Islet of Langerhans (tissue), 1 donor: Measurements from ENCODE around the gene CSMD2.

Experiments
- FAIRE-seq: peaks from one replicate; lab custom pipeline; 2011; peaks lifted over from hg19 to GRCh38; lab: Jason Lieb, UNC

Gene CSMD2

DNA sequence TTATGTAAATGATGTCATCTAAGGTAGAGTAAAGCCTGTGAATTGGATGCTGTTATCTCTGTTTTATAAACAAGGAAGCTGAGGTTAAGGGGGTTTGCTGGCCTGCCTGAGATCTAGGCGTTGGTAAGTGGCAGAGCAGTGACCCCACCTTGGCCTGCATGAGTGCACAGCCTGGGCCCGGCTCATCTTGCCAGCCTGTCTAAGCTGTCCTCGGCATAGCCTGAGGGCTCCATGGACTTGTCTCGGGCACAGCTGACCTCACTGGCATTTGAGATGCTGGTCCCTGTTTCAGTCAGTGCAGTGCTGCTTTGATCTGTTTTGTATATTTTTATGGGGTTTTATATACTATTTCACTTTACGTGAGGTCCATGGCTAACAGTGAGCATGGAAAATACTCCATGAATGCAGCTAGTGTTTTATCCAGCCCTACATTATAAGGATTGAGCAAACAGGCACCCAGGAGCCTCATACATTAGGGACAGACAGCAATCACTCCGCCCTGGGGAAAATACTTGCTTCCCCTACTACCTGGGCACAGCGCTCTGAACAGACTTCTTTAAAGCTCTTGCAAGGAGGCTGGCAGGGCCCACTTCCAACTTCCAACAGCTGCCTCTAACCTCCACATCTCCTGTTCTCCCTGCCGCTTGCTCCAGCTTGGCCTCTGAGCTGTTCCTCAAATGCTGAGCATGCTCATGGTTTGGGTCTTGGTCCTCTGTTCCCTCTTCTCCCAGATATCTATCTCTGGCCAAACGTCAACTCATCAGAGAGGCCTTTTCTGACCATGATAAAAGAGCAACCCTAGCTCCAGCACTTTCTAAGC is 451.8 kb downstream of the CSMD2 start:
- FAIRE-seq, result no peak

DNA sequence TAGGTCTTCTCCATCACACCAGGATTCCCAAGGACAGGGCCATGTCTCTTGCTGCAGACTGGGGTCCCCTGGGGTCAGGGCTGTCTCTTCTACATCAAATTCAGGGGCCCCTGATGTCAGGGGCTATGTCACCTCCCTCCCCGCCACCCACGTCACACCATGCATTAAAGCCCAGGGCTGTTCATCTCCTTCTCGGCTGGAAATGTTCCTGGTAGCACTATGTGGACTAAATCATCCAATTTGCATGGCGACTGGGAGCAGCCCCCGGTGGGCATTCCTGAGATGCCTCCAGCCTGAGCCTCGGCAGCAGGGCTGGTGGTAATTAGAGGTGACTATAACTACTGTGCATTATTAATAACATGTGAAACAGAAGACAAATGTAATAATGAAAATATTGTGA is 452.8 kb downstream of the CSMD2 start:
- no peak for FAIRE-seq

- no peak for FAIRE-seq
Measured at GRCh38 chr1:33711511-33711910, 453.5 kb downstream of the CSMD2 start.

DNA sequence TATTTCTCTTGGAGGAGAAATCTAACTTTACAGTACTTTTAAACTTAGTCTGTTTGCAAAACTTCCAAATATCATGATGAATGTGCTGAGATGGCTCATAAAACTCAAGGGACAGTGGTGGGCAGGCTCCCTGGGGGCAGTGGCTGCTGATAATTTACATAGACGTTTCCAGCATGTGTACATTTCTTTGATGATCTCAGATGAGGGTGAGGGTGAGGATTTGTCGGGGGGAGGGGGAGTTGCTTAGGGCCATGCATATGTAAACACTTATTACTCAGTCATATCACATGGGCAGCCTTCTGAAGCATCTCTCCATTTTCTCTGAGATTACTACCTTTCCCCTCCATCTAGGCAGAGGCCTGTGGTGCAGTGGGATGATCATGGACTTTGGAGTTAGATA is 454.1 kb downstream of the CSMD2 start:
- FAIRE-seq, result no peak

DNA sequence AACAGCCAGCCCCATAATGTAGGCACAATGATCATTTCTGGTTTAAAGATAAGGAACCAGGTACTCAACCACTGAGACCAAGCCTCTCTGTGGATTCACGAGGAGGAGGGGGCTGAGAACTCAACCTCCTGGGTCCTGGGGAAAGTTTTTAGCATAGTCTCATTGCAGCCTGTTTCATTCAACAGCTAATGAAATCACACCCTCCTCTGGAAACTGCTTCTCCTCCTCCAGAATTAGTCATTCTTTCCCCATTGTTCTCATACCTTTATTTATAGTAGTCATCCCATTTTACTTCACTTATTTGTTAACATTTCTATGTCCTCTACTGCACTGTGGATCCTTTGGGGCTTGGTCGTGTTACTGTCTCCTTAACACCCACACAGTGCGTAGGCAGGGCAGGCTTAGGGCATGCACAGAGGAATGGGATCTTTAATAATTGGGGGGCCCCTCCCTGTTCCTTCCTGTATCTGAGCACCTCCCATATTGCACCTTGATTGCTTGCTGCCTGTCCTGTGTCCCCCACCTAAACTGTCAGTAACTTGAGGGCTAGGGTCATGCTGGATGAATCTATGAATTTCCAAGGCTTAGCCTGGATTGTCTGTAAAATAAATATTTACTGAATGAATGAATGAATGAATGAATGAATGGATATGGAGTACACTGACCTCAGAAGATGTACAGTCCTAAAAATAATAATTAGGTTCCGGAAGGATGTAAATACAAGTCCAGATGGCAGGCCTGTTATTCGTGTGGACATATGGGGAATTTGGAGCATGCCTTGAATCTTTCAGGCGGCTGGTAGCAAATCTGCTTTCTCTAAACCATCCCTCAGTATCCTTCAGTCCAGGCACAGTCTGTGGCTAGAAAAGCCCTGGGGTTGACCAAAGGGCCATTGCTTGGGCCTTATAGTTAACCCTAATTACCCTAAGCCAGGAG is 455.0 kb downstream of the CSMD2 start:
- FAIRE-seq, result no peak

- FAIRE-seq, result no peak
Measured at GRCh38 chr1:33709174-33709782, 455.8 kb downstream of the CSMD2 start.

DNA sequence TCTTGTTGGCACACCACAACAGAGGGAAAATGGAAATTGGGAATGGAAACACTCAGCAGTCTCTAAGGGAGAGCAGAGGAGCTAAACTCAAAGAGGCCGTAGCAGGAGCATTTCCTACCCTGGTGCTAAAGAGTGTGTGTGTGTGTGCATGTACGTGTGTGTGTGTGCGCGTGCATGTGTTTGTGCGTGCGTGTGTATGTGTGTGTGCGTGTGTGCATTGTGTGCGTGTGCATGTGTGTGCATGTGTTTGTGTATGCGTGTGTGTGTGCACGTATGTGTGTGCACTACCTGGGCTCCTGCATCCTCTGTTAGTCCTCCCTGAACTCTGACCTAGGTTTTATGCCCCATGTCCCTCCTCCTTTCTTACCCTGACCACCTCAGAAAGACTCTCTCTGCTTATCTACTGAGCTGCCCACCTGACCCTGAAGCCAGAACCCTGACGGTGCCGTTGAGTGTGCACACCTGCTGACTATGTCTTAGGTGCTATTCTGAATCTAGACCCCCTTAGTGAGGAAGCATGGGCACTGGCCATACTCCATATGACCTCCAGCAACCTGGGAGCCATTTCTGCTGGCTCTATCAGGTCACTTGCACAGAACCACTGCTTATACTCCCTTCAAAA is 458.3 kb downstream of the CSMD2 start:
- no peak for FAIRE-seq

- no peak for FAIRE-seq
Measured at GRCh38 chr1:33703464-33703863, 461.6 kb downstream of the CSMD2 start.

DNA sequence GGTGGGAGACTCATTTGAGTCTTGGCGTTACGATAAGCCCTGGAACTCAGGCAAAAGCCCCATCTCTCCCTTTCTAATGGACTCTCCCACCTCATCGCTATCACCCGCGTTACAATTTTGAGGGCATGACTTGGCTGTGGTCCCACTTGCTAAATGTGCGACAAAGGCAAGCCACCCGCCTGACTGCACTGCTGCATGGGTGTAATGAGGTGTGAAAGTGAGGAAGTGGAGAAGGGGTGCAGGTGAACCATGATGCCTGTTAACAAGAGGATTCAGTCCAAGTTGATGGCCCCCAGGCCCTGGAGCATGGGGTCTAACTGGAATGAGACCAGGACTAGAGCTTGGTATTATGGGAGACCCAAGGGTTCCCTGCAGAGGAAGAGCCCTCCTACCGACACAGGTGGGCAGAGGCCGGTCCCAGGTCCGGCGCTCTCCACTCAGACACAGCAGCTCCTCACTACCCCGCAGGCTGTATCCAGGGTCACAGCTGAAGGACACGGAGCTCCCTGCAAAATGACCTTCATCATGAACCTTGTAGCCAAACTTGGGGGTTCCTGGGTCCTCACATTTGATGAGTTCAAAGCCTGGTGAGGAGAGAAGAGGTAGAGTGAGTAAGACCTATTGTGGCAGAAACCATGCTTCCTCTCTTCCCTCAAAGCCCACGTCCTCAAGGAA is 466.5 kb downstream of the CSMD2 start:
- no peak for FAIRE-seq

DNA sequence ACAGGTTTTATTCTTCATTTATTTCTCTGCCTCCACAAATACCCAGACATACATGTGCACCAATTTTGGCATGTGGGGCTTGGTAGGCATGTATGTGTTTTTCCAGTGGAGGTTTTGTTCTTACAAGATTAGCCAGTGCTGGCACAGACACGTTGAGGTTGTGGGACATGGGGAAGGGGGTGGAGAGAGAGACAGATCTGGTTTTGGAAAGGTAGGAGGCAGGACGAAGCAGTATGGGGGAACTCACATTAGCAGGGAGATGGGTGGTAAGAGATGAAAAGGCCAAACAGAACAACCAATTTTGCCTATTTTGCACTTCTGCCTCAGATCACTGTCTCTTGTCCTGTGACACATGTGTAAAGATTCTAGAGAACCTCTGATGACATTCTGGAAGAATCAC is 467.2 kb downstream of the CSMD2 start:
- no peak for FAIRE-seq

- no peak for FAIRE-seq
Measured at GRCh38 chr1:33696962-33697361, 468.1 kb downstream of the CSMD2 start.

DNA sequence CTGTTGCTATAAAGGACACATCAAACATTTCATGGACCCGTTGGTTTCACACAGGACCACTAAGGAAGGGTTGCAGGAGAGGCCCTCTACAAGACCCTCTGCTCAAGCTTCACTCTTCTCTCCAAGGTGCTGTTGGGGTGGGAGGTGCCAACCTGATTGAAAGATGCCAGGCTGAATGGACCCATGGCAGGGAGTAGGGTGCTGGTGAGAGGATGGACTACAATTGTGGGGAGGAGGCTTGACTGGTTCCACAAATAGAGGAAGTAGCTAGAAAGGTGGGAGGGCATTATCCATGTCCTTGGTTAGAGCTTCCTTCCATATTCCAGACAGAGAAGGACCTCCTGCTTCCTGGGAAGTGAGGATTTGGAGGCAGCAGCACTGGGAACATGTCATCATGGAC is 468.7 kb downstream of the CSMD2 start:
- FAIRE-seq, result no peak

GRCh38 chr1:33692206-33693188 is 472.5 kb downstream of the CSMD2 start:
- no peak for FAIRE-seq

DNA sequence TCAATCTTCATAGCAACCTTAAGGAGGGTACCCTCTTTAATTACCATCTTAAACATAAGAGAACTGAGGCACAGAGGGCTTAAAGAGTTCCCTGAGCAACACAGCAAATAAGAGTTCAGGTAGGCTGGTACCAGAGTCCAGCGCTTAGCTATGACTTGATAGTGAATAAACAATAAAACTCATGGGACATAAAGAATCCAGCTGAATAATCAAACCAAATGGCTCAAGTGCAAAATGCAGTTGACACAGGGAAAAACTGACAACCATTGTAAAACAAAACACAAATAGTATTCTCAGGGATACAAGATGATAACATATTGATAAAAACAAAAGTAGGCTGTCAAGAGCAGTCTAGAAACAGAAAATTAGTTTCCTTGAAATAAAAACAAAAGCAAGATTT is 478.0 kb downstream of the CSMD2 start:
- no peak for FAIRE-seq

DNA sequence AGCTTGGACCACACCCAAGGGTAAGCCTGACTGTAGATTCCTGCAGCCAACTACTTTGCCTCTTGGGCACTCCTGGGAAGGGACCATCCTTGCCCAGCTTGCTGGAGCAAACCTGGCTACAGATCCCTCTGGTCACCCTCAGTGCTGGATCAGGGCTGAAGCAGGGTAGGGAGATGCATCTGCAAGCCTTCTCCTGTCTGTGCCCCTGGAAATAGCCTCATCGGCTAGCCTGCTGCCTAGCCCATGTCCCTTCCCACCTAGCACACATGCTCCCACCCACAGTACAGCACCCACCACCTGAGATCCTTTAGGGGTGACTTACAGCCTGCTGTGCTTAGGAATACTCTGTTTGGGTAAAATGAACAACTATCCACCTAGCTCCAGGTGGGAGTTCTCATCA is 478.5 kb downstream of the CSMD2 start:
- FAIRE-seq, result no peak

DNA sequence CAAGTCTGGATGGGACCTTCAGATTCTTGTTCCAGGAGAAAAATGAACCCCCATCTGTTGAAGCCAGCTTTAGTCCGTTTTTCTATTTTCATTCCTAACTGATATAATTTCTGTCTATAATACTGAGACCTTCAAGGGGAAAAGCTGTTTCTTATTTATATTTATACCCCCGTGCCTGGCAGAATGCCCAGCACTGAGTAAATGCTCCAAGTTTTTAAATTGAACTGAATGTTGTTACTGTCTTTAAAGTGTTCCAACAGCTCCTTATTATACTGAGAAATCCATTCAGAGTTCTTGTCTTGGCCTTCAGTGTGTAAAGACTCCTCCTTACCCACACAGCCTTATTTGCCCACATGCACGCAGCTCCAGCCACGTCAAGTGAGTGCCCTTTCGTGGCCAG is 479.8 kb downstream of the CSMD2 start:
- FAIRE-seq, result no peak

- no peak for FAIRE-seq
Measured at GRCh38 chr1:33684396-33685179, 480.4 kb downstream of the CSMD2 start.

GRCh38 chr1:33683913-33684312 is 481.1 kb downstream of the CSMD2 start:
- no peak for FAIRE-seq

GRCh38 chr1:33682371-33682770 is 482.7 kb downstream of the CSMD2 start:
- no peak for FAIRE-seq

DNA sequence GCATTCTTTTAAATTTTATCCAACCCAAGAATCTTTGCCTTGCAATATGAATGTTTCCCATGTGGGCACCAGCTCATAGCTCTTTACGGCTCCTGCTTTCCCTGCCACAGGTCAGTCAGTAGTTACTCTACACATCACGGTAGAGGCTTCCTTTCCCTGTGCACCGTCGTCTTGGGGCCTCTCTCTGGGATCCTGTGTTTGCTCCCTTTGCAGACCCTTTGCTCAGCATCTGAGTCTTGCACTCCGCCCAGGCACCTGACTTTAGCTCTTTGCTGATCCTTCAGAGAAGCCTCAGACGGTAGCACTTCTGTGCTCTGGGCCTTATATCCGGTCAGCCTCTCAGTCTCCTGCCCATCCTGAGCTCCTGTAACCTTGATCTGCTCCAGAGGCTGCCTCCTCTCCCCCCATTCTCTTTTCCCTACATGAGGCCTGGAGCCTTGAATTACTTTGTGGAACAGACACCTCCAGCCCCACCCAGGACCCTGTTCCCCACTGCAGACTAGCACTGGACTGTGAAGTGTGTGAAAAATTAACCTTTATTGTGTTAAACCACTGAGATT is 484.7 kb downstream of the CSMD2 start:
- no peak for FAIRE-seq
